Thyroid gland (tissue), 4 donors: Measurements from ENCODE around the gene PSMD8. TPM values are rescaled to one million over a fixed set of nuclear protein-coding genes. Genes with fewer than 3 reads are reported as not detected.
"Not testable (repeated sequence)": the region's sequence is repeated elsewhere in the genome, so short reads cannot be mapped to it uniquely, and the experiment has no call there.

Experiments
- DNase-seq, 2 donors: peaks; one replicate each; pipeline ENCODE4 v3.0.0-alpha.2; 2019
- H3K27ac ChIP-seq, 3 donors: fragments of 200-600 bp; sonication (generic); 1 replicate in 2 of 3; 2 replicates in 1 of 3; pipeline ENCODE4 v1.5.1; 2016 to 2019; ENCODE audit warnings: mild to moderate bottlenecking in 1 of 3, moderate library complexity in 1 of 3
- H3K27me3 ChIP-seq: fragments of 200-600 bp; sonication (generic); one replicate; pipeline ENCODE4 v1.5.1; 2019
- H3K36me3 ChIP-seq, 2 donors: fragments of 200-600 bp; sonication (generic); one replicate each; pipeline ENCODE4 v1.5.1; 2016 to 2019
- H3K4me1 ChIP-seq, 2 donors: fragments of 200-600 bp; sonication (generic); one replicate each; pipeline ENCODE4 v1.5.1; 2017 to 2019
- H3K4me3 ChIP-seq, 3 donors: fragments of 200-600 bp; sonication (generic); replicated peaks in 1 of 3; 1 replicate in 2 of 3; 2 replicates in 1 of 3; pipeline ENCODE4 v1.5.1; 2016; ENCODE audit warnings: mild to moderate bottlenecking in 1 of 3
- H3K9me3 ChIP-seq: fragments of 200-600 bp; sonication (generic); one replicate; pipeline ENCODE4 v1.5.1; 2017
- CTCF ChIP-seq, 6 experiments: fragments of 200-600 bp in 3 of 6; fragments of 450-650 bp in 3 of 6; sonication (generic) in 3 of 6; IDR thresholded peaks; one replicate each; pipeline ENCODE4 v1.5.1; 2016 to 2019; ENCODE audit warnings: antibody characterized with exemption in 6 of 6, mild to moderate bottlenecking in 2 of 6, inconsistent platforms in 1 of 6, moderate library complexity in 1 of 6
- POLR2A ChIP-seq, 2 donors: fragments of 450-650 bp; IDR thresholded peaks; one replicate each; pipeline ENCODE4 v1.6.1; 2017; ENCODE audit warnings: antibody characterized with exemption in 2 of 2, mild to moderate bottlenecking in 2 of 2, moderate library complexity in 1 of 2
- WGBS, 2 donors: methylation state at CpG; one replicate each; pipeline ENCODE4 v1.1.5; 2017; 5-methylcytosine and 5-hydroxymethylcytosine counted together
- intact Hi-C: fragments of 100-400 bp; cut with DNase I; formaldehyde crosslinking; loops from one replicate; pipeline ENCODE4 v1.15.1; 2023
- total RNA-seq, 4 donors: library from RNA; depleted of rRNA; stranded (reverse); fragments of >200 nt; gene quantifications; one replicate each; pipeline ENCODE4 v1.2.3, GENCODE V29; 2016

PSMD8 gene
- total RNA-seq, 4 donors from 2014 or later = 150 to 270 (median 243) TPM

- no peak for DNase-seq
- intact Hi-C loops = no loop called here
- TF ChIP-seq POLR2A (IDR thresholded peaks at IDR 0.05) = no peak
- no peak for TF ChIP-seq CTCF (IDR thresholded peaks at IDR 0.05)
- Histone ChIP-seq H3K9me3 (no peaks in the 10 kb centered on the region), H3K27me3 (no peaks in the 10 kb centered on the region), H3K36me3 (no peaks in the 10 kb centered on the region), H3K4me3 (no peak overlapping the region), H3K27ac (no peak overlapping the region), H3K4me1 (no peaks in the 10 kb centered on the region)
- 81 to 88% methylated on average over 4 to 5 of the region's 5 CpGs for WGBS, 2 donors
Observed at GRCh38 chr19:38424272-38424671, 49.9 kb downstream of the PSMD8 start.

GRCh38 chr19:38425222-38425809, 50.9 kb downstream of the PSMD8 start:
- DNase-seq = no peak
- no peak overlapping the region for H3K4me3 ChIP-seq
- no peaks in the 10 kb centered on the region for H3K36me3 ChIP-seq
- WGBS, 2 donors = 62 to 66% methylated on average over 4 to 7 of the region's 7 CpGs
- TF ChIP-seq CTCF (IDR thresholded peaks at IDR 0.05) (no peak), POLR2A (IDR thresholded peaks at IDR 0.05) (no peak)
- no peak overlapping the region for H3K27ac ChIP-seq
- no peaks in the 10 kb centered on the region for H3K4me1 ChIP-seq
- no peaks in the 10 kb centered on the region for H3K9me3 ChIP-seq
- no peaks in the 10 kb centered on the region for H3K27me3 ChIP-seq
- intact Hi-C loops = no loop called here

GRCh38 chr19:38425810-38426466, 51.6 kb downstream of the PSMD8 start, which contains the start of gene RASGRP4:
Gene RASGRP4, minus strand, starts transcription at chr19:38426219. Its CDS starts 128 bp downstream, at chr19:38426091.
- no peak for DNase-seq
- WGBS, 2 donors = 18 to 25% methylated on average over 8 to 13 of the region's 20 CpGs
- intact Hi-C loops = no loop called here
- Histone ChIP-seq H3K27me3 (no peaks in the 10 kb centered on the region), H3K36me3 (no peaks in the 10 kb centered on the region), H3K4me3 (no peak within 1 kb of the TSS), H3K27ac (no peak within 1 kb of the TSS), H3K9me3 (no peaks in the 10 kb centered on the region), H3K4me1 (no peaks in the 10 kb centered on the region)
- no peak for TF ChIP-seq POLR2A (IDR thresholded peaks at IDR 0.05)
- TF ChIP-seq CTCF (IDR thresholded peaks at IDR 0.05) = no peak

- H3K36me3 ChIP-seq, intact Hi-C loops, H3K4me3 ChIP-seq, H3K27ac ChIP-seq, DNase-seq, H3K4me1 ChIP-seq, H3K27me3 ChIP-seq, H3K9me3 ChIP-seq: not testable (repeated sequence)
- WGBS, 2 donors = 65 to 70% methylated on average over 16 to 17 of the region's 17 CpGs
Observed at GRCh38 chr19:38427035-38427677, 52.8 kb downstream of the PSMD8 start.

GRCh38 chr19:38429055-38429810, 54.9 kb downstream of the PSMD8 start:
- intact Hi-C loops = no loop called here
- no peak overlapping the region for H3K27ac ChIP-seq
- H3K9me3 ChIP-seq = no peaks in the 10 kb centered on the region
- no peak overlapping the region for H3K4me3 ChIP-seq
- no peak for TF ChIP-seq CTCF (IDR thresholded peaks at IDR 0.05)
- no peak for TF ChIP-seq POLR2A (IDR thresholded peaks at IDR 0.05)
- H3K36me3 ChIP-seq = no peaks in the 10 kb centered on the region
- no peaks in the 10 kb centered on the region for H3K4me1 ChIP-seq
- WGBS, 2 donors = 58 to 66% methylated on average over 14 of the region's 14 CpGs
- no peak for DNase-seq
- no peaks in the 10 kb centered on the region for H3K27me3 ChIP-seq
